Epithelial cell of proximal tubule (primary cell): ENCODE measurements around the gene NRBP1. TPM values are rescaled to one million over a fixed set of nuclear protein-coding genes. Genes with fewer than 3 reads are reported as not detected.

Experiments
- DNase-seq: peaks from one replicate; pipeline ENCODE4 v3.0.0-alpha.2; 2011; ENCODE audit warnings: low read depth
- H3K4me3 ChIP-seq: 2 replicates; pipeline ENCODE4 v1.5.1; 2011; ENCODE audit warnings: low read depth, mild to moderate bottlenecking, low read length
- total RNA-seq: library from RNA; depleted of rRNA; stranded (reverse); fragments of >200 nt; gene quantifications from 2 replicates; pipeline ENCODE4 v1.2.3, GENCODE V29; 2015
- TF ChIP-seq, protein P1 (sequence below): conservative IDR thresholded peaks from 2 replicates; pipeline ENCODE4 v1.5.1; 2012; ENCODE audit warnings: low read depth, mild to moderate bottlenecking, low read length

The NRBP1 gene
- total RNA-seq, 1 donor from 2014 or later = 60.2 TPM

DNA sequence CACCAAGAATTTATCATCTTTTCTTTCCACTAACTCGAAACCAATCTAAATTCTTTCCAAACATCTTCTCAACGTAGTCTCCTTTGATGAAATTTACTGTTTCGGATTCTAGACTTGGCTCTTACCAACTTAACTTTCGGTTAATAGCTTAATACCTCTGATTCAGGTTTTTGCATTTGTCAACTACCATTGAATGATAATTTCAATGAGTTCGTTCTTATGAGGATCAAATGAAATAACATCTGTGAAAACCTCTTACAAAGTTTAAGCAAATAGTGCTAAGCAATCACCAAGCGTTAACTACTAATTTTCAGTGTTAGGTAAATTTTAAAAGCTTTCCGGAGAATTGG, 593 bp upstream of the NRBP1 start:
- DNase-seq = no peak
- TF ChIP-seq, protein P1, sequence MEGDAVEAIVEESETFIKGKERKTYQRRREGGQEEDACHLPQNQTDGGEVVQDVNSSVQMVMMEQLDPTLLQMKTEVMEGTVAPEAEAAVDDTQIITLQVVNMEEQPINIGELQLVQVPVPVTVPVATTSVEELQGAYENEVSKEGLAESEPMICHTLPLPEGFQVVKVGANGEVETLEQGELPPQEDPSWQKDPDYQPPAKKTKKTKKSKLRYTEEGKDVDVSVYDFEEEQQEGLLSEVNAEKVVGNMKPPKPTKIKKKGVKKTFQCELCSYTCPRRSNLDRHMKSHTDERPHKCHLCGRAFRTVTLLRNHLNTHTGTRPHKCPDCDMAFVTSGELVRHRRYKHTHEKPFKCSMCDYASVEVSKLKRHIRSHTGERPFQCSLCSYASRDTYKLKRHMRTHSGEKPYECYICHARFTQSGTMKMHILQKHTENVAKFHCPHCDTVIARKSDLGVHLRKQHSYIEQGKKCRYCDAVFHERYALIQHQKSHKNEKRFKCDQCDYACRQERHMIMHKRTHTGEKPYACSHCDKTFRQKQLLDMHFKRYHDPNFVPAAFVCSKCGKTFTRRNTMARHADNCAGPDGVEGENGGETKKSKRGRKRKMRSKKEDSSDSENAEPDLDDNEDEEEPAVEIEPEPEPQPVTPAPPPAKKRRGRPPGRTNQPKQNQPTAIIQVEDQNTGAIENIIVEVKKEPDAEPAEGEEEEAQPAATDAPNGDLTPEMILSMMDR = no peak
- H3K4me3 ChIP-seq = peak overlapping the region; percentile 95

- peak overlapping the region; percentile 95 for H3K4me3 ChIP-seq
- DNase-seq = no peak
- TF ChIP-seq, protein P1 = no peak
These were observed 629 bp downstream of the NRBP1 start for GRCh38 chr2:27428978-27429541.

DNA sequence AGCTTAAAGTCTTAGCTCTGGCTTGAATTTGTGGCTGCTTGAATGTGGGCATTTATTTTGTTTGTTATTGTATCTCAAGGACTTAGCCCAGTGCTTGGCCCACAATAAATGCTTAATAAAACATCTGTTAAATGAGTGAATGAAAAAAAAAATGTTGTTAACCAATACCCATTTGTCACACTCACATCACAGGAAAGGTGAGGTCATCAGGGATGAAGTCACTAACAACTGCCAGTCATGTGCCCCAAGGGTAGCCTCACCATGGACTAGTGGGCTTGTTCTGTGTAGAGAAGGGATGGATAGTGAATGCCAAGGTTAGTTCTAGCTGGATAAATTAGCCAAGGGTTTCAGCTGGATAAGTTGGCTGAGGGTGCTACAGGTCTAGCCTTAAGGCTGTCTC, 3.0 kb downstream of the NRBP1 start:
- no peak for DNase-seq
- no peak overlapping the region for H3K4me3 ChIP-seq
- TF ChIP-seq, protein P1 = no peak

DNA sequence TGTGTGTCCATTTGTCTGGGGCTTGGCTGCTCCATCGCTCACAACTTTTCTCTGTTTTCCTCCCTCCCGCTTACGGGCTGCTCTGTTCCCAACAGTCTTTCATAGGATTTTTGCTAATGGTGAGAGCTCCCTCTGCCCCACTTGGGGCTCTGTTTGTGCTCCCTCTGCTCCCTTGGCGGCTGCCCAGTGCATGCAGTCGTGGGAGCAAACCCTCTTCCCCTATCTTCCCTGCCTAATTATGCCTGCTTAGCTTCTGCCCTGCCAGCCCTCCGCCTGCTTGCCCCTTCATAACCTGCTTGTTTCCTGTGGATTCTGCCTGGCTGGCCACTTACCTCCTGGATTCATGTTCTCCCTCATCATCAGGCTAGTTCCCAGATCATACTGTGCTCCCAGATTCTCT, 7.2 kb downstream of the NRBP1 start:
- no peak for DNase-seq
- TF ChIP-seq, protein P1 = no peak
- H3K4me3 ChIP-seq = no peak overlapping the region

GRCh38 chr2:27441226-27441926, 12.9 kb downstream of the NRBP1 start:
- H3K4me3 ChIP-seq = no peak overlapping the region
- TF ChIP-seq, protein P1 = no peak
- DNase-seq = no peak

DNA sequence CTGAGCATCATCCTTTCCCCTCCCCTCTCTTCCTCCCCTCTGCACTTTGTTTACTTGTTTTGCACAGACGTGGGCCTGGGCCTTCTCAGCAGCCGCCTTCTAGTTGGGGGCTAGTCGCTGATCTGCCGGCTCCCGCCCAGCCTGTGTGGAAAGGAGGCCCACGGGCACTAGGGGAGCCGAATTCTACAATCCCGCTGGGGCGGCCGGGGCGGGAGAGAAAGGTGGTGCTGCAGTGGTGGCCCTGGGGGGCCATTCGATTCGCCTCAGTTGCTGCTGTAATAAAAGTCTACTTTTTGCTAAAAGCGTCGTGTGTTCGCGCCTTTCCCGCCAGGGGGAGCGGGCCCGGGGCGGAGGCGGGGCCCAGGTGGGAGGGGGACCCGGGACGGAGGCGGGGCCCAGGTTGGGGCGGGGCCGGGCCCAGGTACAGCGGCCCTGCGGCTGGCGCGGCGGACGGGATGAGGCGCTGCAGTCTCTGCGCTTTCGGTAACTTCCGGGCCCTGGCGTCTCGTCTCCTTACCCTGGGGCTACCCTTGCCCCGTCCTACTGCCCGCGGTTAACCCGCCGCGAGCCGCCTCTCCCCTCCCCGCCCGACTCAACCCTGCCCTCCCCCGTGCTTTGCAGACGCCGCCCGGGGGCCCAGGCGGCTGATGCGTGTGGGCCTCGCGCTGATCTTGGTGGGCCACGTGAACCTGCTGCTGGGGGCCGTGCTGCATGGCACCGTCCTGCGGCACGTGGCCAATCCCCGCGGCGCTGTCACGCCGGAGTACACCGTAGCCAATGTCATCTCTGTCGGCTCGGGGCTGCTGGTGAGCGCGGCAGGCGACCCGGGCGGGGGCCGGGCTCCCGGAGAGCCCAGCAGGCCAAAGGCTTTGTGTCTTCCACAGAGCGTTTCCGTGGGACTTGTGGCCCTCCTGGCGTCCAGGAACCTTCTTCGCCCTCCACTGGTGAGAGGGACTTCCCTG, 13.8 kb downstream of the NRBP1 start, which contains the start of gene KRTCAP3:
KRTCAP3 (plus strand) TSS at position 424 of the 962 bp plus-strand sequence; CDS start at position 456, 32 bp downstream.
- TF ChIP-seq, protein P1 = no peak
- H3K4me3 ChIP-seq = no peak within 1 kb of the TSS
- no peak for DNase-seq
